Neural progenitor cell (in vitro differentiated cells): ENCODE results near the gene C2orf49. TPM values are rescaled to one million over a fixed set of nuclear protein-coding genes. Genes with fewer than 3 reads are reported as not detected.

Experiments used
- DNase-seq: peaks from one replicate; pipeline ENCODE4 v3.0.0-alpha.2; 2016; ENCODE audit warnings: low spot score
- H2AFZ ChIP-seq: fragments of 200-600 bp; sonication (generic); replicated peaks from 2 replicates; pipeline ENCODE4 v1.6.1; 2016; ENCODE audit warnings: antibody characterized with exemption
- H3F3A ChIP-seq: fragments of 200-600 bp; sonication (generic); 2 replicates; pipeline ENCODE4 v1.6.1; 2016; ENCODE audit warnings: antibody characterized with exemption, low read depth
- H3K27ac ChIP-seq: fragments of 200-600 bp; sonication (generic); 2 replicates; pipeline ENCODE4 v1.5.1; 2016; ENCODE audit warnings: mild to moderate bottlenecking
- H3K27me3 ChIP-seq: fragments of 200-600 bp; sonication (generic); 2 replicates; pipeline ENCODE4 v1.6.1; 2016; ENCODE audit warnings: mild to moderate bottlenecking, moderate library complexity
- H3K36me3 ChIP-seq: fragments of 200-600 bp; sonication (generic); 2 replicates; pipeline ENCODE4 v1.5.1; 2016
- H3K4me1 ChIP-seq: fragments of 200-600 bp; sonication (generic); 2 replicates; pipeline ENCODE4 v1.6.1; 2016; ENCODE audit warnings: mixed run types
- H3K4me2 ChIP-seq: fragments of 200-600 bp; sonication (generic); 2 replicates; pipeline ENCODE4 v1.6.1; 2016
- H3K4me3 ChIP-seq: fragments of 200-600 bp; sonication (generic); 2 replicates; pipeline ENCODE4 v1.5.1; 2016
- H3K79me2 ChIP-seq: fragments of 200-600 bp; sonication (generic); 2 replicates; pipeline ENCODE4 v1.6.1; 2016; ENCODE audit warnings: low read depth
- H3K9ac ChIP-seq: fragments of 200-600 bp; sonication (generic); 2 replicates; pipeline ENCODE4 v1.6.1; 2016
- H3K9me3 ChIP-seq: fragments of 200-600 bp; sonication (generic); 2 replicates; pipeline ENCODE4 v1.5.1; 2016; ENCODE audit warnings: low read depth
- H4K20me1 ChIP-seq: fragments of 200-600 bp; sonication (generic); 2 replicates; pipeline ENCODE4 v1.6.1; 2016; ENCODE audit warnings: low read depth
- H3K27ac Mint-ChIP-seq: 3 replicates; pipeline ENCODE4 v1.8.0; 2021; ENCODE audit warnings: mixed read lengths
- H3K27me3 Mint-ChIP-seq: 2 replicates; pipeline ENCODE4 v1.8.0; 2022; ENCODE audit warnings: low read depth, mild to moderate bottlenecking, inconsistent platforms, moderate library complexity, mixed read lengths; ENCODE audit not compliant: insufficient read depth
- H3K36me3 Mint-ChIP-seq: 3 replicates; pipeline ENCODE4 v1.8.0; 2021; ENCODE audit warnings: mixed read lengths
- H3K4me1 Mint-ChIP-seq: 3 replicates; pipeline ENCODE4 v1.8.0; 2021; ENCODE audit warnings: mixed read lengths
- H3K4me3 Mint-ChIP-seq: 3 replicates; pipeline ENCODE4 v1.8.0; 2021; ENCODE audit warnings: mild to moderate bottlenecking, moderate library complexity, mixed read lengths
- H3K9me3 Mint-ChIP-seq: 3 replicates; pipeline ENCODE4 v1.8.0; 2020; ENCODE audit warnings: mixed read lengths
- EZH2 ChIP-seq: fragments of 200-600 bp; sonication (generic); IDR thresholded peaks from 2 replicates; pipeline ENCODE4 v1.6.1; 2017; ENCODE audit warnings: antibody characterized with exemption, mild to moderate bottlenecking, moderate library complexity
- EZH2phosphoT487 ChIP-seq: fragments of 200-600 bp; sonication (generic); IDR thresholded peaks from 2 replicates; pipeline ENCODE4 v1.6.1; 2017; ENCODE audit warnings: antibody characterized with exemption
- total RNA-seq: library from RNA; depleted of rRNA; stranded (reverse); fragments of >200 nt; gene quantifications from 2 replicates; pipeline ENCODE4 v1.2.3, GENCODE V29; 2015; ENCODE audit warnings: low replicate concordance
- TF ChIP-seq, protein P1 (sequence below): fragments of 200-600 bp; sonication (generic); IDR thresholded peaks from 2 replicates; pipeline ENCODE4 v1.5.1; 2017; ENCODE audit warnings: antibody characterized with exemption, mild to moderate bottlenecking

Gene C2orf49
- total RNA-seq, 1 donor from 2014 or later = 42.9 TPM

DNA sequence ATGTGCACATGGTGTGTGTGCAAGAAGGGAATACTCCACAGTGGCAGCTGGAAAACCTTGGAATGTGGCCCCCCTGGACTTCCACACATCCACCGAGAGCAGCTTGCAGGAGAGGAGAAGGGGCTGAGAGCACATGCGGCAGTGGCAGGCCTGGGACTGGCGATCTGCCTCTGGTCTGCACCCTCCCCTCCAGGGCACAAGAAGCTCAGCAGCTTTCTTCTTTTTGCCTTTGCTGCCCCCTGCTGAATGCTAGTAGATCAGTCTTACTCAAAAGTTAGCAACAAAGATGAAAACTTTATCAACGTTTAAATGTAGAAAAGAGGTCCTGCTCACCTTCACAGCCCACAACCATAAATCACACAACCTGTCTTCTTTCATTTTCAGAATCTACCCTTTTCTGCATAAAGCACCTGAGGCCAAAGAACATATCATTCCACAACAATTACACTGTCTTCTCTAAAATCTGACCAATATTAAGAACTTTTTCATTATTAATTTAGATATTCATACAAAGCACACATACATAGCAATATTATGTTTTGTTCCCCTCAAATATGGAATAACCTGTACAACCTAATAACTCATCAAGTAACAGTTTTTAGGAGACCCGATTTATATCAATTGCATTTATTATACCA, 42.4 kb upstream of the C2orf49 start:
- Mint-ChIP-seq H3K9me3 (no peaks in the 10 kb centered on the region), H3K27me3 (no peaks in the 10 kb centered on the region), H3K27ac (no peak overlapping the region), H3K4me3 (no peak overlapping the region), H3K36me3 (peaks cover 16% of the 10 kb centered on the region), H3K4me1 (no peaks in the 10 kb centered on the region)
- peak; percentile 87 for DNase-seq
- Histone ChIP-seq H3K27ac (no peak overlapping the region), H2AFZ (no peak overlapping the region), H3K36me3 (peaks cover 4% of the 10 kb centered on the region), H3K27me3 (no peaks in the 10 kb centered on the region), H3F3A (no peaks in the 10 kb centered on the region), H3K79me2 (peaks cover 12% of the 10 kb centered on the region), H3K4me1 (no peaks in the 10 kb centered on the region), H4K20me1 (no peaks in the 10 kb centered on the region), H3K9me3 (no peaks in the 10 kb centered on the region), H3K4me2 (no peak overlapping the region), H3K9ac (no peak overlapping the region), H3K4me3 (no peak overlapping the region)
- TF ChIP-seq, protein P1, sequence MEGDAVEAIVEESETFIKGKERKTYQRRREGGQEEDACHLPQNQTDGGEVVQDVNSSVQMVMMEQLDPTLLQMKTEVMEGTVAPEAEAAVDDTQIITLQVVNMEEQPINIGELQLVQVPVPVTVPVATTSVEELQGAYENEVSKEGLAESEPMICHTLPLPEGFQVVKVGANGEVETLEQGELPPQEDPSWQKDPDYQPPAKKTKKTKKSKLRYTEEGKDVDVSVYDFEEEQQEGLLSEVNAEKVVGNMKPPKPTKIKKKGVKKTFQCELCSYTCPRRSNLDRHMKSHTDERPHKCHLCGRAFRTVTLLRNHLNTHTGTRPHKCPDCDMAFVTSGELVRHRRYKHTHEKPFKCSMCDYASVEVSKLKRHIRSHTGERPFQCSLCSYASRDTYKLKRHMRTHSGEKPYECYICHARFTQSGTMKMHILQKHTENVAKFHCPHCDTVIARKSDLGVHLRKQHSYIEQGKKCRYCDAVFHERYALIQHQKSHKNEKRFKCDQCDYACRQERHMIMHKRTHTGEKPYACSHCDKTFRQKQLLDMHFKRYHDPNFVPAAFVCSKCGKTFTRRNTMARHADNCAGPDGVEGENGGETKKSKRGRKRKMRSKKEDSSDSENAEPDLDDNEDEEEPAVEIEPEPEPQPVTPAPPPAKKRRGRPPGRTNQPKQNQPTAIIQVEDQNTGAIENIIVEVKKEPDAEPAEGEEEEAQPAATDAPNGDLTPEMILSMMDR = peak; percentile 69
- no peak for TF ChIP-seq EZH2phosphoT487

DNA sequence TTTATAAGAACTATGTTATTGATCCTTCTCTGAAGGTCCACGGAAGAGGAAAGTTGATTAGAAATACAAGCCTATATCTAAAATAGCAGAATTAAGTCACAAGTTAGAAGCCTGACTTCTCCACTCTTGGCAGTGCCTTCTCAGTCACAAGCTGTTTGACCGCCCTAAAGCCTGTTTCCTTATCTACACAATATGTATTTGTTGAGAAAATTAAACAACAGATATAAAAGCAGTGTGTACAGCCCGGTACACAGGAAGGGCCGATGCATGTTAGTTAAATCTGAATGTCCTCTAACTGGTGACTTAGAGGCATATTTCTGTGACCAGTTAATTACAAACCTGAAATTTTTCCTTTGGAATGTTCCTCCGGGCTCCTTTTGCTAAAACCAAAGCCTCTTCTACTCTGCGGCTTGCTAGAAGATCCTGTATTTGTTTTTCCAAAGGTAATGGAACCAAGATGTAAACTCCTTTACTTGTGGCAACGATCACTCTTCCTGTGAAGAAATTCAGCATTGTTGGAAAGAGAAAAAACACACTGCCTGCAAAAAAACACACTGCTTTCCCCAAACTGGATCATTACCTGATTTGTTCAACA, 41.2 kb upstream of the C2orf49 start:
- H3K9me3 Mint-ChIP-seq = no peaks in the 10 kb centered on the region

DNA sequence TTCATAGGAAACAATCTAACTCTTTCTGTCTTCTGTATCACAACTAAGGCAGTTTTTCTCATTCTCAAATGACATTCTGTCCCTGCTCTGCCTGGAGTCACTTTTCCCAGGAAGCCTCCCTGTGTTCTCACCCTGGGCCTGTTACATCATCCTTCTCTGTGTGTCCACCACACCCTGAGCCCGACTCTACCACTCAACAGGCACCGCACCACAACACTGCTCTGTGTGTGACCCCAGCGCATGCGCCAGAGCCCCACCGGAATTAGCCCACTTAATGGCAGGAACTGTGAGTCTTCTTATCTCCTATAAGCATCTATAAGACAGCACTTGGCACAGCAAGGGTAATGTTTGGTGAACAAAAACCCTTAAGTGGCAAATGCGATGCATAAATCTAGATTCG, 40.1 kb upstream of the C2orf49 start:
- no peak for DNase-seq
- no peak overlapping the region for H3K27ac ChIP-seq
- H3K36me3 ChIP-seq = peaks cover 4% of the 10 kb centered on the region
- no peak overlapping the region for H3K9ac ChIP-seq
- TF ChIP-seq EZH2phosphoT487 = no peak
- TF ChIP-seq EZH2 = no peak
- TF ChIP-seq, protein P1 = no peak
- no peaks in the 10 kb centered on the region for H4K20me1 ChIP-seq
- H3K27ac Mint-ChIP-seq = no peak overlapping the region
- H2AFZ ChIP-seq = no peak overlapping the region
- H3K4me3 ChIP-seq = no peak overlapping the region
- no peaks in the 10 kb centered on the region for H3K4me1 Mint-ChIP-seq
- H3K4me1 ChIP-seq = no peaks in the 10 kb centered on the region
- no peak overlapping the region for H3K4me2 ChIP-seq
- H3K27me3 ChIP-seq = no peaks in the 10 kb centered on the region
- no peaks in the 10 kb centered on the region for H3F3A ChIP-seq
- no peaks in the 10 kb centered on the region for H3K9me3 Mint-ChIP-seq
- H3K27me3 Mint-ChIP-seq = no peaks in the 10 kb centered on the region
- H3K79me2 ChIP-seq = peaks cover 19% of the 10 kb centered on the region
- H3K4me3 Mint-ChIP-seq = no peak overlapping the region
- H3K9me3 ChIP-seq = no peaks in the 10 kb centered on the region
- peaks cover 9% of the 10 kb centered on the region for H3K36me3 Mint-ChIP-seq

More for the DNA sequence above, 41.2 kb upstream of the C2orf49 start:
- Histone ChIP-seq H3K27ac (no peak overlapping the region), H2AFZ (no peak overlapping the region), H3K36me3 (peaks cover 4% of the 10 kb centered on the region), H3K4me1 (no peaks in the 10 kb centered on the region), H3F3A (no peaks in the 10 kb centered on the region), H3K9ac (no peak overlapping the region), H3K79me2 (peaks cover 12% of the 10 kb centered on the region), H3K9me3 (no peaks in the 10 kb centered on the region), H3K4me3 (no peak overlapping the region), H3K27me3 (no peaks in the 10 kb centered on the region), H3K4me2 (no peak overlapping the region), H4K20me1 (no peaks in the 10 kb centered on the region)
- H3K4me3 Mint-ChIP-seq = no peak overlapping the region
- no peaks in the 10 kb centered on the region for H3K27me3 Mint-ChIP-seq
- peaks cover 13% of the 10 kb centered on the region for H3K36me3 Mint-ChIP-seq
- no peak overlapping the region for H3K27ac Mint-ChIP-seq
- H3K4me1 Mint-ChIP-seq = no peaks in the 10 kb centered on the region
- DNase-seq = no peak
- TF ChIP-seq EZH2 (no peak), EZH2phosphoT487 (no peak)
- TF ChIP-seq, protein P1 = no peak
